GM10266 (cell line): ENCODE measurements around the gene MRPS18A.

Experiments
- DNase-seq: peaks from one replicate; pipeline ENCODE4 v3.0.0; 2012; ENCODE audit errors: extremely low spot score
- CTCF ChIP-seq: IDR thresholded peaks from 2 replicates; pipeline ENCODE4 v1.5.1; 2012; ENCODE audit warnings: mild to moderate bottlenecking, low read depth; ENCODE audit not compliant: control insufficient read depth, insufficient read depth; ENCODE audit errors: missing control alignments

MRPS18A gene

GRCh38 chr6:43709654-43710303 lies 22.2 kb upstream of the MRPS18A start:
- DNase-seq, result no peak
- TF ChIP-seq CTCF, result no peak

DNA sequence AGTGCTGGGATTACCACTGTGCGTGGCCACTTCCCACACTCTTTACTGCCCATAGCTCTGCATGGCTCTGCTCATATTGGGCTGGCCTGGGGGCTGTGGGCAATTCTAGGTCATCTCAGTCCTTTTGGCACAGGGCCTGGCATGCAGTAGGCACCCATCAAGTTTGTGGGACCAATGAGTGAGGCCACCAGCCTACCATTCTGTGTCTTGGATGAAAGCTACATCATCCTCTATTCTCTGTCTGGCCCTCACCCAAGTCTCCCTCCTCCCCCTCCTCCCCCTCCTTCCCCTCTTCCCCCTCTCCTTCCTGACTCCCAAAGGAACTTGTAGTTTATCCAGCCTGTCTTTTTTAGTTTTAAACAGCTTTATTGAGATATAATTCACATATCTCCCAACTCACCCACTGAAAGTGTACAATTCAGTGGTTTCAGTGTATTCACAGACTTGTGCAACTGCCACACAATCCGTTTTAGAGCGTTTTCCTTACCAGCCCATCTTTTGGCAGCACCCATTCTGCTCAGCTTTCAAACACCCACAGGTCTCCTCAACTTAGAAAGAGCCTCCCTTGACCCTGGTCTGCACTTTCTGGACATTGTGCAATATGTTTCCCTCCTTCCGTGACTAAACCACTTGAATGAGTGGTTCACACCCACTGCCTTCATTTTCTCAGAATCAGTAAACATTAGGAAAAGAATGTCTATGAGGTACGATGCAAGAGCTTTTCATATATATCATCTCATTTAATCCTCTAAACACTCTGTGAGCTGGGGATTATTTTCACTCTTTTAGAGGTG lies 21.5 kb upstream of the MRPS18A start:
- no peak for TF ChIP-seq CTCF
- no peak for DNase-seq

GRCh38 chr6:43707767-43708166 lies 20.2 kb upstream of the MRPS18A start:
- no peak for TF ChIP-seq CTCF
- no peak for DNase-seq

- DNase-seq, result no peak
- no peak for TF ChIP-seq CTCF
These were observed 19.7 kb upstream of the MRPS18A start for GRCh38 chr6:43707269-43707668.

DNA sequence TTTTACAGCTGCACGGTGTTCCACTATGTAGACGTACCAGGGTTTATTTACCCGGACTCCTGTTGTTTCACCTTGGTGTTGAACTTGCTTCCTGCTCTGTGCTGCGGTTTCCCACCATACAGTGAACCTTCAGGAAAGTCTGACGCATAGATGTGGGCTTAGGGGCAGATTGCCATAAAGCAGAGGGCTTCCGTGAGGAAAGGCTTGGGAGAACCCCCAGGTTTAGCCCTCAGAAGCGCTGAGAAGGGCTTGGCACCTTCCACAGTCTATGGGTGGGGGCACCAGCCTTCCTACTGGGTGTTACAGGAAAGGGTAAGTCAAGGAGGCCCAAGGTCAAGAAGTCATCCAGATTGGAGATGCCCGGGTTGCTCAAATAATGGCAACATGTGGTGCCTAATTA lies 19.2 kb upstream of the MRPS18A start:
- no peak for DNase-seq
- TF ChIP-seq CTCF, result no peak

GRCh38 chr6:43705996-43706395 lies 18.4 kb upstream of the MRPS18A start:
- no peak for TF ChIP-seq CTCF
- DNase-seq, result no peak
